GM10266 (cell line): ENCODE data around the gene UFC1.

ENCODE experiments used
- DNase-seq: peaks from one replicate; pipeline ENCODE4 v3.0.0; 2012; ENCODE audit errors: extremely low spot score
- TF ChIP-seq, protein P1 (sequence below): IDR thresholded peaks from 2 replicates; pipeline ENCODE4 v1.5.1; 2012; ENCODE audit warnings: mild to moderate bottlenecking, low read depth; ENCODE audit not compliant: control insufficient read depth, insufficient read depth; ENCODE audit errors: missing control alignments

Gene UFC1

DNA sequence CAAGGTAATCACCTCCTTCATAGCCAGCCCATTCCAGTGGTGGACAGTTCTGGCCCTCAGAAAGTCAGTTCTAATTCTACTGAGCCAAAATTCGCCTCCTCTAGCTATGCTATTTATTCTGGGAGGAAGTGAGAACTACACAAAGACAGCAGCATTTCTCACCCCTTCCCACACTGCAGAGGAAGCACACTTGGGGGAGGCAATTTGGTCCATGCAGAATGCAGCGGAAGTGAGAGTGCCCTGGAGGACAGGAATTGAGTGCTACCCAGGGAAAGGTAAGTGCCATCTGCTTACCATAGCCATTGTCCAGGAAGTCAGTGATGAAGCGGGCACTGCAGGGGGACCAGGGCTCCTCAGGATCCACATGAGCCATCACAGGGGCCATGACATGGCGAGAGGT lies 41.4 kb downstream of the UFC1 start:
- DNase-seq = no peak
- TF ChIP-seq, protein P1, sequence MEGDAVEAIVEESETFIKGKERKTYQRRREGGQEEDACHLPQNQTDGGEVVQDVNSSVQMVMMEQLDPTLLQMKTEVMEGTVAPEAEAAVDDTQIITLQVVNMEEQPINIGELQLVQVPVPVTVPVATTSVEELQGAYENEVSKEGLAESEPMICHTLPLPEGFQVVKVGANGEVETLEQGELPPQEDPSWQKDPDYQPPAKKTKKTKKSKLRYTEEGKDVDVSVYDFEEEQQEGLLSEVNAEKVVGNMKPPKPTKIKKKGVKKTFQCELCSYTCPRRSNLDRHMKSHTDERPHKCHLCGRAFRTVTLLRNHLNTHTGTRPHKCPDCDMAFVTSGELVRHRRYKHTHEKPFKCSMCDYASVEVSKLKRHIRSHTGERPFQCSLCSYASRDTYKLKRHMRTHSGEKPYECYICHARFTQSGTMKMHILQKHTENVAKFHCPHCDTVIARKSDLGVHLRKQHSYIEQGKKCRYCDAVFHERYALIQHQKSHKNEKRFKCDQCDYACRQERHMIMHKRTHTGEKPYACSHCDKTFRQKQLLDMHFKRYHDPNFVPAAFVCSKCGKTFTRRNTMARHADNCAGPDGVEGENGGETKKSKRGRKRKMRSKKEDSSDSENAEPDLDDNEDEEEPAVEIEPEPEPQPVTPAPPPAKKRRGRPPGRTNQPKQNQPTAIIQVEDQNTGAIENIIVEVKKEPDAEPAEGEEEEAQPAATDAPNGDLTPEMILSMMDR = no peak

DNA sequence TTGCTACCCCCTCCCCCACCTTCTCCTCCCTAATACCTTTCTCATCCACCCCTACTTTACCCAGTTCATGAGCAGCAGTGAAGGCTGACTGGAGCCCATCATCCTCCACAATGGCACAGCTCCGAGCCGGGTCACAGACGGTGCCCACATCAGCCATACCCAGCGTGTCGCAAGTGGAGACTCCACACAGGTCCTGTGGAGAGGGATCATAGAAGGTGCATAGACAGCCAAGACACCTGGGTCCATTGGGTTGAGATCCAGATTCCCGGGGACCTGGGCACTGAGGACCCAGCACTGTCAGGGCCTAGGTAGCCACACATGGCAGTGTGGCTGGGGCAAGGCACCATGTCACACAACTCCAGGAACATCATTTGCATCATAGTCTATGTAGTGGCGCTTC lies 42.3 kb downstream of the UFC1 start:
- TF ChIP-seq, protein P1 = no peak
- DNase-seq = no peak

DNA sequence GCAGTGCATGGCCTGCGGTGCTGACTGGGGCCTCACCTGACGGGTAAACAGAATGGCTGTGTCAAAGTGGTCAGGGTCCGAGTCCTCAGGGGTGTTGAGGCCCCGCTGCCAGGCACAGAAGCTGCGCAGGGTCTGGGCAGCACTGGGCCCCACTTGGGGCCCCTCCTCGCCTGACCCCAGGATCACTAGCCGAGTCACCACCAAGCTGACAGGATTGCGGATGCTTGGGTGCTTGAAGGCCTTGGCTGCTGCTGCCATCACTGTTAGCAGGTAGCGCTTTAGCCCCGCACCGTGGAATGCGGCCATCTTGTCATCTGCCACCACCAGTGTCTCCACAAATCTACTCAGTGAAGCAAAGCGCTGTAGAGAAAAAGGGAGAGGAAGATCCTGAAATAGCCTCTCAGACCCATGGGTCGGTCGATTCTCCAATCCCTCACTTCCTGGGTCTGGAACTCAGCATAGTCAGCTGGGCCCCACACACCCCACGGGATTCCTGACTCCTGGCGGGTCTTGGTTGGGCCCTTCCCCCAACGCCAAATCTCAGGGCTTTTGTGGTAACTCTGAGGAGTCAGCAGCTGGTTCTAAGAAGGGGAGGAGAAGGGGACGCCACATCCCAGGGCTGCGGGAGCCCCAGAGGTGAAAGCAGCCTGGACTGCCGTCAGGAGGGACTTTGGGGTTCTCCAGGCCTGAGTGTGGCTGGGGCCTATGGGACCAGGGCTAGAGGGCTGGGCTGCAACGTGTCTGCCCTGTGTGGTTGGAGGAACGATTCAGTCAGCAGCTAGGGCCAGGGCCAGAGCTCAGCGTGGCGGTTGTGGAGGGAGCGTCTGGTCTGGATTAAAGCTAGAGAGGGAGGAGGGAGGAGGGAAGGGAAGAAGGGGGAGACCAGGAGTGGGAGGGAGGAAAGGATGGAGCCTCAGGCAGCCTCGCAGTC lies 43.0 kb downstream of the UFC1 start:
- DNase-seq = no peak

DNA sequence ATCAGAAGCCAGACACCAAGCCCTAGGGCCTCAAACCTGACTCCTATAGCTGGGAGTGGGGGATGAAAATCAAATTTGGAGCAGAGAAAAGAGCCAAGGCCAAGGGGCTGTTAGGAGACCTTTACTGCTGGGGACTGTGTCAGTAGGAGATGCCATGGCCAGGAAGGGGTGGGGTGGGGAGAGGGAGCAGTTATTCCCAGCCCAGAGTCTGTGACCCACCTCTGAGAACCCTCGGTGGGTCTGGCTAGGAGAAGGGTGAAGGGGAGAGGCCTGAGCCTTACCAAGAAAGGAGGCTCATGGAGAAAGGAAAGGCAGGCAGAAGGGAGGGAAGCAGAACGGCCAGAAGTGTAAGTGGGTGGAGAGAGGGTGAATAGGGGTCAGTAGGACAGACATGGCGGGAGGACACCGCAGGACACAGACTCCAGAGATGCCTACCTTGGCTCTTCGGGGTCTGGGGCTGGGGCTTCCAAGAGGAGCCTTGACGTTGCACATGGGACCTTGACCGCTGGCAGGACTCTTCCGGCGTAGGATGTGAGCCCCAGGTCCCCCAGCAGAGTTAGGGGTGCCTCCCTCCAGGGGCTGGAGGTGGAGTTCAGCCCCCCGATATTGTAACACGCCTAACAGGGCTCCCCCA lies 43.9 kb downstream of the UFC1 start:
- TF ChIP-seq, protein P1 = no peak
- no peak for DNase-seq

More for the DNA sequence above, 43.0 kb downstream of the UFC1 start:
- TF ChIP-seq, protein P1 = no peak

DNA sequence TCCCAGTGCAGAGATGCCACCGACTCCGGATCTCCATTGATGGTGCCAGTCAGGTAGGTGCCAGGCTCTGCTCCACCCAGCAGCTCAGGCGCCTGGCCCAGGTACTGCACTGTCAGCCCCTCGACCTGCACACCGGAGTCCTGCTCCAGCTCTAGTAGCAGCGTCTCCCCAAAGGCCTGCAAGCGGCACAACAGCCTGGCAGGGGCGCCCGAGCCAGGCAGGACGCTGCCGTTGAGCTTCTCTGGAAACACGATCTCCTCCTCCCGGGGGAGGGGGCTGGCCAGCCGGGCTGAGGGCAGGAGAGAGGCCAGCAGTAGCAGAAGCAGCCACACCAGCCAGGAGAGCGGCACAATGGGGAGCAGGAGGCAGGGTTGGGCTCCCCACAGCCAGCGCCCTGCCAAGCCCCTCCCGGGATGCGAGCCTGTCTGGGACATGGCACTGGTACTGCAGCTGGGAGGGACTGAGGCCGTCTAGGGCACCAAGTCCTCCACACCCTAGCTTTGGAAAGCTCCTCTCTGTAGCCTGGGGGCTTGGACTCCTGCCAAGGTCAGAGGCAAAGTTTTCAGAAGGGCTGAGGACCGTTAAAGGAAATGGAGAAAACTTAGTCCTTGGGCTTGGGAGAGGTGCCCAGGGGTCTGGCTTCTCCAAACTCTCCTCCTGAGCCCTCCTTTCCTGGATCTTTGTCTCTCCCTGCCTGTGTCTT lies 44.6 kb downstream of the UFC1 start:
- DNase-seq = no peak
- TF ChIP-seq, protein P1 = no peak

DNA sequence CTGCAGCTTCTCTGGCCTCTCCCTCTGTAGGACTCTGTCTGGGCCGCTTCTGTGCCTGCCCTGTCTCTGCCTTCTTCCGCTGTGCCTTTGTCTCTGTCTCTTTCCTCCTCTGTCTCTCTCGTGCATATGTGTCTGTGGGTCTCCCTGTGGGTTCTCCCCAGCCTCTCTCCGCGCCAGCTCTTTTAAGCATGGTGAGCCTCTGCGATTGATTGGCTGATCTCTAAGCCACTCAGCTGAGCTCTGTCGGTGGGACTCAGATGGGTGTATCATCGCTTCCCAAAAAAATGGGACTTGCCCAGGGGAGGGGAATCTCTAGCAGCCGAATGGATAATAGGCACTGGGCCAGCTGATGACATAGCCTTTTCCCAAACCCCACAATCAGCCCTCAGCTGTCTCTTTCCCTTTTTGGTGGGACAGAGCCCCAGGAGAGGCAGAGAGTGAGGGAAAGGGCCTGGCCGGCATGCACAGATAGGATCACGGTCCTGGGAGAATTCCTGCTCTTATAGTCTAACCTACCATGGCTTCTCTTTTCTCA lies 45.2 kb downstream of the UFC1 start, which contains the start of gene ADAMTS4:
Gene ADAMTS4, minus strand, starts transcription at position 158 of the 535 bp plus-strand sequence. CDS start 427 bp downstream, outside the sequence.
- TF ChIP-seq, protein P1 = no peak
- DNase-seq = no peak
